Activated naive CD8-positive, alpha-beta T cell (primary cell): Measurements from ENCODE around the gene OTOS.

Source experiments
- H3K27ac Mint-ChIP-seq: one replicate; pipeline ENCODE4 v1.8.0; 2021; ENCODE audit warnings: mixed read lengths
- H3K27me3 Mint-ChIP-seq: one replicate; pipeline ENCODE4 v1.8.0; 2021; ENCODE audit warnings: mixed read lengths
- H3K36me3 Mint-ChIP-seq: one replicate; pipeline ENCODE4 v1.8.0; 2021; ENCODE audit warnings: mixed read lengths
- H3K4me1 Mint-ChIP-seq: one replicate; pipeline ENCODE4 v1.8.0; 2021; ENCODE audit warnings: low read depth, mixed read lengths
- H3K4me3 Mint-ChIP-seq: one replicate; pipeline ENCODE4 v1.8.0; 2021; ENCODE audit warnings: mild to moderate bottlenecking, mixed read lengths
- H3K9me3 Mint-ChIP-seq: one replicate; pipeline ENCODE4 v1.8.0; 2021; ENCODE audit warnings: low read depth, mixed read lengths

The OTOS gene

DNA sequence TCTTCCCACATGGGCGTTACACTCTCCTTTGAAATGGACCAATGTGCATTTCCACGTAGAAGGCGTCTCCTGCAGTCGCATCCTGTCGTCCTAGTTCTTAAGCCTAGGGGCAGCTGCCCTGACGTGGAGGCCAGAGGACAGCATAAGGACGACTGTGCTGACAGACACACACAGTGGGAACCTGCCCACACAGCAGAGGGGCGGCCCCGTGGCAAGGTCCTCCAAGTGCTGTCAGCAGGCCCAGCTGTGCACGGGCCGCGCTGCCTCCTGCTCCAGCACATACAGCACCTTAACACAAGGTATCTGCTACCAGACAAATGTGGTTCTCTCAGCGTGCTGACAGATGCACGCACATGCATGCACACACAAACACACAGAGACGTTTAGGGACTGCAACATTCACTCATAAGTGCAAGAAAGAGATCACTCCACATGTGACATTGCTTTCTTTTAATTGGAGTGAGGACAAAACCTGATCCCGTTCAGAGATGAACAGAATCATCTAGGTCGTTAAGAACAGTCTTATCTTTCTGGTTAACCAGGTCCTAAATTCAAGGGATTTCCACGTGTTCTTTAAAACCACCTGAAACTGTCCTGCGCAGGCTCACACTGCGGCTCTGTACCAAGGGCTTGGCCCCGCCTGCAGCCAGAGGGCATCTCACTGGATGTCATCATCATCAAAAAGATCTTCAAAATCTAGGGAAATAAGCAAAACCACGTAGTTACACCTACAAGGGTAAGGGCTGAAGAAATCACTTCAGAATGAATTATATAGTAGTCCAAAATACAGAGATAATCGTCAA is 9.9 kb downstream of the OTOS start:
- H3K9me3 Mint-ChIP-seq = no peaks in the 10 kb centered on the region
- peaks cover 21% of the 10 kb centered on the region for H3K4me1 Mint-ChIP-seq
- H3K4me3 Mint-ChIP-seq = no peak overlapping the region
- H3K27ac Mint-ChIP-seq = no peak overlapping the region
- H3K27me3 Mint-ChIP-seq = no peaks in the 10 kb centered on the region
- peaks cover 9% of the 10 kb centered on the region for H3K36me3 Mint-ChIP-seq

DNA sequence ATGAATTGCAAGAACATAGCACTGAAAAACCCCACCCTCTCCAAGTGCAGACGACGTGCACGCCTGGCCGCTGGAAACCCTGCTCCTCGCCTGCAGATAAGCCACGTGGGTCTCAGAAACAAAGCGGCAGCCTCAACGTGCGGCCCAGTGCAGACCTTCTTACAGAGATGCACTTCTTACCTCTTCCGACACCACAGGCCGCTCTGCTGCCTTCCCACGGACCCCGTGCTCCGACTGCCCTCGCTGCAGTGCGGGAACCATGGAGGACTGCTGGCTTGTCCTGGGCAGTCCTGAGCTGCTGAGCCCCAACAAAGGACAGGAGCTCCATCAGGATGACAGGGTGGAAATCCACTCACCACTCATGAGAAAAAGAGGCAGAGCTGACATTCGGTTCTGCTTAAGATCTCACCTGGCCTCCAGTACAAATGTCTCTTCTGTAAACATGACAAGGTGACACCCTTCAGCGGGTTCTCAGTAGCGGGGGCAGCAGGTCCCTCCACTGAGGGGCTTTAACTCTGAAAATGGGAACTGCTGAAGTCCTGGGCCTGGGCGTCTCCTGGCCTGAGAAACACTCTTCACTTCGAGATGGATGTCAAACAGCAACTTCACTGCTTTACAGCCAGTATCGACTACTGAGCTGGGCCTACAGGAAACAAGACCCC is 10.6 kb downstream of the OTOS start:
- Mint-ChIP-seq H3K4me3 (no peak overlapping the region), H3K27me3 (no peaks in the 10 kb centered on the region), H3K36me3 (peaks cover 11% of the 10 kb centered on the region), H3K27ac (no peak overlapping the region), H3K4me1 (peaks cover 14% of the 10 kb centered on the region), H3K9me3 (no peaks in the 10 kb centered on the region)

DNA sequence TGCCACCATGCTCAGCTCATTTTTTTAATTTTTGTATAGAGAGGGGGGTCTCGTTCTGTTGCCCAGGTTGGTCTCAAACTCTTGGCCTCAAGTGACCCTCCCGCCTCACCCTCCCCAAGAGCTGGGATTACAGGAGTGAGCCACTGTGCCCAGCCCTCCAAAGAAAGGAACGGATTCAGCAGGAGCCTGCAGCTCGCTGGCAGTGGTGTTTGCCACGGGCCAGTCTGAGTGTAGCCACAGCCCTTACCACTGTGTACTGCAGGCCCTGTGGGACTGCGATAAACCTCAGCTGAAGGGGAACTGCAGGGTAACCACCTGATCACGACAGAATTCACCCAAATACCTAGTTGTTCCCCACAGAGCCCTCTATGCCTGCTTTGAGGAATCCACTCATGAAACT is 11.1 kb downstream of the OTOS start:
- H3K27ac Mint-ChIP-seq = no peak overlapping the region
- H3K9me3 Mint-ChIP-seq = no peaks in the 10 kb centered on the region
- H3K36me3 Mint-ChIP-seq = peaks cover 11% of the 10 kb centered on the region

DNA sequence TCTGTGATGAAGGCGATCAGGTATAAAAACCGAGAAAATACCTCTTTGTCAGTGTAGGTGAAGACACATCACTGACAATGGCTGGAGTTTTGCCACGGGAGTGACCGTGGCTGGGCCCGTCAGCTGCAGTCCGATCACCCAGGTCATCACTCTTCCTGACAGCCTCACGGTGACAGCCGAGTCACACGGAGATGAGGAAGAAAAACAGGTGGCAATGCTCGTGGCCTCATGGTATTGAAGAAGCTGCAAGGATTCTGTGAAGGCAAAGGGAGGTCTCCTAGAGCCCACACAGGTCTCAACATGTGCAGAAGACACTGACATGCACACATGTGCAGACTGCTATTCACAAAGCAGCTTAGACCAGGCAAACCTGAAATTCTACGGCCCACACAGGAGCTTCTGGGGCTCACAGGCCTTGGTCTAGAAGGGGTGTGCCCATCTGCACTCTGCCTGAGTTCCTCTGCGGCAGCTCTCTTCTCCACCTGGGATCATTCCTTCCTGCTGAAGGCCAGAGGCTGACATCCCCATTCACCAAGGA is 11.8 kb downstream of the OTOS start:
- H3K27ac Mint-ChIP-seq = no peak overlapping the region
- H3K4me3 Mint-ChIP-seq = no peak overlapping the region
- H3K36me3 Mint-ChIP-seq = peaks cover 11% of the 10 kb centered on the region
- H3K4me1 Mint-ChIP-seq = peaks cover 3% of the 10 kb centered on the region
- H3K27me3 Mint-ChIP-seq = no peaks in the 10 kb centered on the region
- H3K9me3 Mint-ChIP-seq = no peaks in the 10 kb centered on the region

More for the DNA sequence above, 11.1 kb downstream of the OTOS start:
- Mint-ChIP-seq H3K4me3 (no peak overlapping the region), H3K27me3 (no peaks in the 10 kb centered on the region), H3K4me1 (peaks cover 9% of the 10 kb centered on the region)

DNA sequence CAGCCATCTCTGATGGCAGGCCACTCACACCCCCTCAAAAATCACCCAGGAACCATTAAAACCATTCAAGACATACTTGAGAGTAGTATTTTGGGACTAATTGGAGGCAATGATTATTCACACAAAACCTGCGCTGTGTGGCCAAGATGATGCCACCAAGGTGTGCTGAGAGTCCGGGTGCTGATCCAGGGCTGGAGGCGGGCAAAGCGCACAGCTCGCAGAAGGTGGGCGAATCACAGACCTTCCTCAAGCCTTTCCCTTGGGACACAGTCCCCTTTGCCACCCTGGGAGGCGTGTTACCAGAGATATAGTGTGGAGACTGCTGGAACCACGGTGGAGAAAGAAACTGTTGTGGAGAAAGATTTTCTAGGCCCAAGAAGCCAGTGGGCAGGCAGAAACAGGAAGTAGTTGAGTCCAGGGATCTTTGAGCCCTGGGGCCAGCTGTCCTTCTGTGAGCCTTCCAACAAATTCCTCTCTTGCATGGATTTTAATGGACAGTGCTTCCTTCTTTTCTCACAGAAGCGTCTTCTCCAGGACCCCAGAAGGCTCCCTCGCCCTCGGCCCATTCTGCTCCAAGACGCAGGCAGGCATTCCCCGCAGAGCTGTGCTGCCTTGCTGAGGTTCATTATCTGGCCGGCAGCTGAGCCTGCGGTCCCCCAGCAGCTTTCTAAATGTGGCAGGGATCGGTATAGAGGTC is 12.4 kb downstream of the OTOS start:
- Mint-ChIP-seq H3K27ac (no peak overlapping the region), H3K27me3 (no peaks in the 10 kb centered on the region), H3K9me3 (no peaks in the 10 kb centered on the region), H3K36me3 (peaks cover 11% of the 10 kb centered on the region), H3K4me3 (no peak overlapping the region), H3K4me1 (no peaks in the 10 kb centered on the region)

DNA sequence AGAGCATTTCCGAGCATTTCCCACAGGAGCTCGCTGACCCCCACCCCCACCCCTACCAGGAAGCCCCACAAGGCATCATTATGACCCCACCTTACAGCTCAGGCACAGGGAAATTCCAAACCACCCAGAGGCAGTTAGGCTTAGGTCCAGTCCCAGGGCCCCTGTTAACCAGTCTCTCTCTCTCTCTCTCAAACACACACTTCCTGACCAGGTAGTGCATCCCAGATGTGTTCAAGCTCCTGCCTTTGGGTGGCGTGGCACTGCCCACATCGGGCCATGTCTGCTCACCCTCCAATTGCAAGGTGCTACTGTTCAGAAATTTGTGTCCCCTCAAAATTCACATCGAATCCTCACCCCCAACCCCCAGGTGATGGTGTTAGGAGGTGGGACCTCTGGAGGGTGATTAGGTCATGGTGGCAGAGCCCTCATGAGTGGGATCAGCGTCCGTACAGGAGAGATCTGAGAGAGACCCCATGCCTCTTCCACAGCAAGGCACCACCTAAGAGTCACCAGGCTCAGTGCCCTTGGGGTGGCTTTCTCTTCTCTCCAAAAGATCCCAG is 13.2 kb downstream of the OTOS start:
- H3K27ac Mint-ChIP-seq = no peak overlapping the region
- no peaks in the 10 kb centered on the region for H3K9me3 Mint-ChIP-seq
- H3K27me3 Mint-ChIP-seq = no peaks in the 10 kb centered on the region
- H3K4me1 Mint-ChIP-seq = no peaks in the 10 kb centered on the region
- H3K4me3 Mint-ChIP-seq = no peak overlapping the region
- H3K36me3 Mint-ChIP-seq = peaks cover 11% of the 10 kb centered on the region

DNA sequence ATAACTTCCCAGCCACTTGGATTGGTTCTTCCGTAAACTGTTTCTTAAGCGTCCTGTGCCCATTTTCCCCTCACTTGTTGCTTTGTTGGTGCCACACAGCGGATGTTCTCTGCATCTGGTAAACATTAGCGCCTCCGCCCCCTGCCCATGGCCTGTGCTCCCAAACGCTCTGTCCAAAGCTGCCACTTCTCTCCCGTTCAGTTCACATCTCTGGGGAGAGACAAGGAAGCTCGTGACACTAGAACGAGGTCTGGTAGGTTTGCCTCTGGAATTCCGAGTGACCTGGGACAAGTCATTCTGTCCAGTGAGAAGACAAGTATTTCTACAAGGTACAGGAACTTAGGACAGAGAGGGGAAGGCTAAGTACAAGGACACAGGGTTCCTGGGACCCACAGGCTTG is 13.7 kb downstream of the OTOS start:
- Mint-ChIP-seq H3K4me1 (peaks cover 2% of the 10 kb centered on the region), H3K9me3 (no peaks in the 10 kb centered on the region), H3K4me3 (no peak overlapping the region), H3K27me3 (no peaks in the 10 kb centered on the region), H3K36me3 (peaks cover 9% of the 10 kb centered on the region), H3K27ac (no peak overlapping the region)

DNA sequence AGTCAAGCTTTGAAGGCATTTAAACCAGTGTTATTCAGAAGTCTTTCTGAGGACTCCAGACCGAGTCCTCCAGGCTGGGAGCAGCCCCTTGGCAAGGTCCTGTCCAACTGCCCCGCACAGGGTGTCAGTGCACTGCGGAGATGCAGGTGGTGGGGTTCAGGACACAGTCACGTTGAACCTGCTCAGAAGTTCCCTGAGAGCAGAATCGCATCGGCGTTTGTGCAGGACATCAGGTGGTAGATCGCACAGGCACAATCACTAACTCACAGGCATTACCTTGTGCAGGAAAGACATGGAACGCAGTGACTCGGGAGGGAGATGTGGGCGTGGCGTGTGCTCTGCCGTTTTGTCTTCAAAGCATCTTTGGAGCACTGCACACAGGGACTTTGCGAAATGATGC is 14.7 kb downstream of the OTOS start:
- Mint-ChIP-seq H3K9me3 (no peaks in the 10 kb centered on the region), H3K27ac (no peak overlapping the region), H3K27me3 (no peaks in the 10 kb centered on the region), H3K4me1 (peaks cover 8% of the 10 kb centered on the region), H3K36me3 (peaks cover 9% of the 10 kb centered on the region), H3K4me3 (no peak overlapping the region)

DNA sequence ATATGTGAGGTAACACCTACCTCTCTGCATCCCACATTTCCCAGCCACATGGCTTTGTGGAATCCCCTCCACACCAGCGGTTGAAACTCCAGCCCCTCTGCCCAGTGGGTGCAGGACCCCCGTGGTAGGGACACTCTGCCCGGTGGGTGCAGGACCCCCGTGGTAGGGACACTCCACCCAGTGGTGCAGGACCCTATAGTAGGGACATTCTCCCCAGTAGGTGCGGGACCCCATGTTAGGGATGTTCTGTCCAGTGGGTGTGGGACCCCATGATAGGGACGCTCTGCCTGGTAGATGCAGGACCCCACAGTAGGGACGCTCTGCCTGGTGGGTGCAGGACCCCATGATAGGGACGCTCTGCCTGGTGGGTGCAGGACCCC is 15.8 kb downstream of the OTOS start:
- Mint-ChIP-seq H3K27ac (no peak overlapping the region), H3K9me3 (no peaks in the 10 kb centered on the region), H3K27me3 (no peaks in the 10 kb centered on the region), H3K4me3 (no peak overlapping the region), H3K36me3 (peaks cover 9% of the 10 kb centered on the region), H3K4me1 (peaks cover 8% of the 10 kb centered on the region)

DNA sequence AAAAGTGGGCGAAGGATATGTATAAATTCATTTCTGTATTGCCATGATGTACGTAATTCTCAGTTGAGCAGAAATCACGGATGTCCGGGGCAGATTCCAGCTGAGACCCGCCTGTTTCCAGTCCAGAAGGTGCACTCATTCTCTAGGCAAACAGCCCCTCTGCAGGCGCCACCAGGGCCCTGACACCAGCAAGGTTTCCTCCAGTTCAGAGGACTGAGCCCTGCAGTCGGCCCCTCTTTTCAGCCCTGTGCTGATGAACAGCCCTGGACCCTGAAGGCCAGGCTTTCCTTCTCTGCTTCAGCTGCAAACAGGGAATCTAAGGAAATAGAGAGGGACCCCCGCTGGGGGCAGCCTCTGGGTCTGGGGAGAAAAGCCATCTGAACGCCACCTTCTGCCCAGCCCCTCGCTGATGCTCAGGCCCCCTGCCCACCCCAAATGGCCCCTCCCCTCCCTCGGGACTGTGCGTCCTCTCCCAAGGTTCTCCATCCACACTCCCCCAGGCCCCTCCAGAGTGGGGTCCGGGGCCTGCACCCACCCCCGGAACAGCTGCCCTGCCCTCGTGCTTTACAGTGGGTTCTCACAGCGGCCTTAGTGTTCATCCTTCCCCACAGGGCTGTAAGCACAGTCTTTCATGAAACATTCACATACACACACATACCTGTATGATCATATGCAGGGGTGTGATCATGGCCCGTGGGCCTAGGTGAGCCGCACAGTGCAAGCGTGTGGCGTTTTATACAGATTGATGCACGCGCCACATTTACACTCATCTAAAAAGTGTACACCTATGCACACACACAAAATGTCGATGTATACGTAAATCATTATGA is 16.4 kb downstream of the OTOS start:
- Mint-ChIP-seq H3K9me3 (no peaks in the 10 kb centered on the region), H3K36me3 (peaks cover 9% of the 10 kb centered on the region), H3K27me3 (peaks cover 1% of the 10 kb centered on the region), H3K4me1 (peaks cover 8% of the 10 kb centered on the region), H3K4me3 (no peak overlapping the region), H3K27ac (no peak overlapping the region)

DNA sequence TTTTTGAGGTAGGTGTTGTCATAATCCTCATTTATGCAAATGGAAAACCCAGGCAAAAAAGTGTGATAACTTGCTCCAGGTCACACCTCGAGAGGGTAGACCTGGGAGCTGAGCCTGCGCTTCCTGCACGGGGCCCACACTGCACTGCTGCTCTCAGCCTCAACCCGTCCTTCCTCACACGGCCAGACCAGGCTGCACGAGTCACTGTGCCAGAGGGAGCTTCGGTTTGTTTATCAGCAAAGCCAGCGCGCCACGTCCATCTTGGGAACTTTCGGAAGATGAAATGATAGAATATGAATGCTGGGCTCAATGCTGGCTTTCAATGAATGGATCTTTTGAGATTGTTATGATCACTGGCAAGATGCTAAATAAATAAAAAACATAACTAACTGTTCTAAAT is 18.8 kb downstream of the OTOS start:
- peaks cover 7% of the 10 kb centered on the region for H3K36me3 Mint-ChIP-seq
- H3K4me1 Mint-ChIP-seq = peaks cover 8% of the 10 kb centered on the region
- H3K9me3 Mint-ChIP-seq = no peaks in the 10 kb centered on the region
- H3K27me3 Mint-ChIP-seq = peaks cover 1% of the 10 kb centered on the region
- no peak overlapping the region for H3K27ac Mint-ChIP-seq
- H3K4me3 Mint-ChIP-seq = no peak overlapping the region

DNA sequence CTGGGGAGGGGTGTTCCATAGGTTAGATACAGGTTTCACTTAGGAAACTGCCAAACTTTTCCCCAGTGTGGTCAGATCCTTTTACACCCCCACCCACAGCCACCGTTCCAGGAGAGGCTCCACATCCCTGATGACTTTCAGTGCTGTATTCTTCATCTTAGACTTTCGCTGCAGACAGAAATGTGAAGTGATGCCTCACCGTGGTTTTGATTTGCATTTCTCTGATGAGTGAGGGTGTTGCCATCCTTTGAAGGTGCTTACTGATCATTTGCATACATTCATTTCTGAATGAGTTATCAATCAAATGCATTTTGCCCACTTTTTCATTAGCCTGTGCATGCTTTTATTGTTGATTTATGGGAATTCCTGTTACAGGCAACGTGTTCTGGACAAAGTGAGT is 19.3 kb downstream of the OTOS start:
- Mint-ChIP-seq H3K4me1 (peaks cover 8% of the 10 kb centered on the region), H3K27ac (no peak overlapping the region), H3K4me3 (no peak overlapping the region)

DNA sequence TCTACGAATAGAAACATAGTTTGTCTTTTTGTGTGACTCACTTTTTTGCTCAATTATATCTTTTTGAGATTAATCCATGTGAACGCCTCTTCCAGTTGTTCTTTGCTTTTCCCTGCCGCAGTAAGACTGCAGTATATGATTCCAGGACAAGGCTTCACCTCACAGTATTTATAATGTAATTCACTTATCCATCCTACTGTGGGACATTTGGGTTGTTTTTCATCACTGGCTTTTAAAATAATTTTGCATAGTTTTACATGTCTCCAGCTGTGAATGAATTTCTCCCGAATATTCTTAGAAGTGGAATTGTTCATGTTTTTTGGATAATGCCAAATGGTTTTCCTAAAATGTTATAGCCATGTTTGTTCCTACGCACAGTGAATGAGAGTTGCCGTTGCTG is 26.2 kb downstream of the OTOS start:
- no peak overlapping the region for H3K4me3 Mint-ChIP-seq
- H3K4me1 Mint-ChIP-seq = no peaks in the 10 kb centered on the region
- peaks cover 17% of the 10 kb centered on the region for H3K27me3 Mint-ChIP-seq
- no peak overlapping the region for H3K27ac Mint-ChIP-seq
- H3K9me3 Mint-ChIP-seq = no peaks in the 10 kb centered on the region
- no peaks in the 10 kb centered on the region for H3K36me3 Mint-ChIP-seq

More for the DNA sequence above, 19.3 kb downstream of the OTOS start:
- peaks cover 1% of the 10 kb centered on the region for H3K27me3 Mint-ChIP-seq
- H3K9me3 Mint-ChIP-seq = no peaks in the 10 kb centered on the region
- H3K36me3 Mint-ChIP-seq = peaks cover 6% of the 10 kb centered on the region

DNA sequence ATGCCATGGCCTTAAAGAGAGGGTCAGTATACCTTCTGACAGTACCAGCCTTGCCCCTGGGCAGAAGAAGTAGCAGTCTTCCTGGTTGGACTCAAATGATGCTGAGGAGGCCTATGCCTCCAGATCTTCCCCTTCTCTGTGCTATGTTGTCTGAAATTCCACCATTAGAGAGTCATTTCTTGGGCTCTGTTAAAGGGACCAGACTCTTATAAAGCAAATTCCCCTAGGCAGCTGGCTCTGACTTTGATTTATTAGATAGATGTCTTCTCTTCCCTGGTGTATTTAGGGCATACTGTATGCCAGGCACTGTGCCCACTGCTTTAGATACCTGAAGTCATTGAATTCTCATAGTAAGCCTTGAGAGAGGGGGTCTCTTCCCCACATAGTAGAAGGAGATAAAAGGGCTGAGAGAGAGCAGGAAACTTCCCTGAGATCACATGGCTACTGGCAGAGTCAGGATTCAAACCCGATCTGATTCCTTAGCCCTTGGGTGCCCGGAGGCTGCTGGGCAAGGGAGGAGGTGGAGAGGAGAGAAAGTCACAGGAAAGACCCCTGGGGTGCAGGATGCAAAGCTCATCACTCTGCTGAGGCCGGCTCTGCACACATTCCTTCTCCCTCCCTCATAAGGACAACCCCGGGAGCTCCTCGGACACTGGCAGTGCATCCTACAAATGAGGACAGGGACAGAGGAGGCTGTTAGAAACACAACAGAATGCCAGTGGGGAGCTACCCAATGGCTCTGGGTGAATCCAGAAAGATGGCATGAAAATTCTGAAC is 27.4 kb downstream of the OTOS start:
- Mint-ChIP-seq H3K4me3 (no peak overlapping the region), H3K36me3 (no peaks in the 10 kb centered on the region), H3K4me1 (no peaks in the 10 kb centered on the region), H3K27ac (no peak overlapping the region), H3K27me3 (peaks cover 17% of the 10 kb centered on the region), H3K9me3 (no peaks in the 10 kb centered on the region)
